Measurements from ENCODE around the gene CDKL1.

Gene CDKL1

DNA sequence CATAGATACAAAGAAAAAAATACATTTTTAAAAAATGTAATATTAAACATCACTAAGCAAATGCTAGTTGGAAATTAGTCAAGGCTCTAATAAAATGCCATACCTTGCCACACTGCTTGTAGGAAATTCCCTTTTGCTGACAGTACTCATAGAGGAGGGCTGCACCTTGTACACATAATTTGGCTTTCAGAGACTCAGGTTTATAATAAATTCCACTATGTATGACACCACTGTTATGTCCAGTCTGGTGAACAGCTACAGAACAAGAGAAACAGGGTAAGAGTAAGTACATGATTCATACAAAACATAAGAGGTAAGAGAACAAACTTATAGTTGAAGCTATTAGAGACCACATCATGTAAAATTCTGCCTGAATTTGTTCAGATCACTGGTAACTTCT lies 94.8 kb downstream of the CDKL1 start:
- H3K9me3 ChIP-seq (ENCODE audit: severe bottlenecking) = no peaks in the 10 kb centered on the region
- no peak for DNase-seq
- no peaks in the 10 kb centered on the region for H3K27me3 ChIP-seq (ENCODE audit: insufficient read depth, low read depth, severe bottlenecking)
- H3K27ac ChIP-seq = no peak overlapping the region
- no peak overlapping the region for H3K4me3 ChIP-seq (ENCODE audit: low read depth, low read length)
- H3K36me3 ChIP-seq = peaks cover 40% of the 10 kb centered on the region
- TF ChIP-seq, protein P1, sequence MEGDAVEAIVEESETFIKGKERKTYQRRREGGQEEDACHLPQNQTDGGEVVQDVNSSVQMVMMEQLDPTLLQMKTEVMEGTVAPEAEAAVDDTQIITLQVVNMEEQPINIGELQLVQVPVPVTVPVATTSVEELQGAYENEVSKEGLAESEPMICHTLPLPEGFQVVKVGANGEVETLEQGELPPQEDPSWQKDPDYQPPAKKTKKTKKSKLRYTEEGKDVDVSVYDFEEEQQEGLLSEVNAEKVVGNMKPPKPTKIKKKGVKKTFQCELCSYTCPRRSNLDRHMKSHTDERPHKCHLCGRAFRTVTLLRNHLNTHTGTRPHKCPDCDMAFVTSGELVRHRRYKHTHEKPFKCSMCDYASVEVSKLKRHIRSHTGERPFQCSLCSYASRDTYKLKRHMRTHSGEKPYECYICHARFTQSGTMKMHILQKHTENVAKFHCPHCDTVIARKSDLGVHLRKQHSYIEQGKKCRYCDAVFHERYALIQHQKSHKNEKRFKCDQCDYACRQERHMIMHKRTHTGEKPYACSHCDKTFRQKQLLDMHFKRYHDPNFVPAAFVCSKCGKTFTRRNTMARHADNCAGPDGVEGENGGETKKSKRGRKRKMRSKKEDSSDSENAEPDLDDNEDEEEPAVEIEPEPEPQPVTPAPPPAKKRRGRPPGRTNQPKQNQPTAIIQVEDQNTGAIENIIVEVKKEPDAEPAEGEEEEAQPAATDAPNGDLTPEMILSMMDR (IDR thresholded peaks at IDR 0.05; ENCODE audit: low read depth, low read length) = no peak

DNA sequence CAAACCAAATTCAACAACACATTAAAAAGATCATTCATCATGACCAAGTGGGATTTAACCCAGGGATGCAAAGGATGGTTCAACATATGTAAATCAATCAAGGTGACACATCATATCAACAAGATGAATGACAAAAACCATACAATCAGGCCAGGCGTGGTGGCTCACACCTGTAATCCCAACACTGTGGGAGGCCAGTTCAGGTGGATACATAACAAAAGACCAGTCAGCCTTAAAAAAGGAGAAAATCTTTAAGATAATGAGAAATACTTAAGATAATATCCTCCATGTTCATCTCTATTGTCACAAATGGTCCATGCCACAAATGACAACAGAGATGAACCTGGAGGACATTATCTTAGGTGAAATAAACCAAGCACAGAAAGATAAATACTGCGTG lies 97.1 kb downstream of the CDKL1 start:
- no peaks in the 10 kb centered on the region for H3K27me3 ChIP-seq (ENCODE audit: insufficient read depth, low read depth, severe bottlenecking)
- no peaks in the 10 kb centered on the region for H3K9me3 ChIP-seq (ENCODE audit: severe bottlenecking)
- H3K4me3 ChIP-seq (ENCODE audit: low read depth, low read length) = no peak overlapping the region
- H3K27ac ChIP-seq = no peak overlapping the region
- no peak for DNase-seq
- TF ChIP-seq, protein P1 (IDR thresholded peaks at IDR 0.05; ENCODE audit: low read depth, low read length) = no peak
- peaks cover 42% of the 10 kb centered on the region for H3K36me3 ChIP-seq

DNA sequence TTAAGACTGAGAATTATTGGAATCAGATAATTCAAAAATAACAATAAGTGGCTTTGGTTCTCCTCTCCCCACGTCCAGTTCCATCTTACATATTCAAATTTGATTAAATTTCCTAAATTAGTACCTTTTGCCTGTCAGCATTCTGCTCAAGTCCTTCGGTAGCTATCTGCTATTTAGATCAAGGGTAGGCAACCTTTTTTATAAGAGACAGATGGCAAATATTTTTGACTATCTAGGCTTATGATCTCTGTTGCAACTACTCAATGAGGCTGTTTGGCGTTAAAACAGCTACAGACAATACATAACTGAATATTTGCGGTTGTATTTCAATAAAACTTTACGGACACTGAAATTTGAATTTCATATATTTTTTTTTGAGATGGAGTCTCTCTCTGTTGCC lies 106.4 kb downstream of the CDKL1 start:
- no peak for DNase-seq
- H3K27me3 ChIP-seq (ENCODE audit: insufficient read depth, low read depth, severe bottlenecking) = no peaks in the 10 kb centered on the region

DNA sequence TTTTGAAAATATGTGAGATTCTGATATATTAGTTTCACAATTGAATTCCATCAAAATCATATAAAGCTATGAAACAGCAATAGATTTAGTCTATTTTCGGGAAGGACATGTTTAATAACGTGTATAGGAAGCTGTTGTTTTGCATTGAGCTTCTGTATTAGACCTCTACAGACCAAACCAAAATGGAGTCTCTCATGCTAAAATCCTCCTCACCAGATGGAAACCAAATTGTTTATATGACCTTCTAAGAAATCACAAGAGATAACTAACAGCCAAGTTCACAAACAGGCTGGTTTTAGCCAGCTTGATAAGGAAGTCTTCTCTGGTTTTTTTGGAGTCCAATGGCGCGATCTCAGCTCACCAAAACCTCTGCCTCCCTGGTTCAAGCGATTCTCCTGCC lies 108.5 kb downstream of the CDKL1 start:
- Histone ChIP-seq H3K27ac (no peak overlapping the region), H3K36me3 (peaks cover 41% of the 10 kb centered on the region), H3K4me3 (ENCODE audit: low read depth, low read length) (no peak overlapping the region), H3K27me3 (ENCODE audit: insufficient read depth, low read depth, severe bottlenecking) (no peaks in the 10 kb centered on the region), H3K9me3 (ENCODE audit: severe bottlenecking) (no peaks in the 10 kb centered on the region)
- DNase-seq = no peak
- TF ChIP-seq, protein P1 (IDR thresholded peaks at IDR 0.05; ENCODE audit: low read depth, low read length) = no peak

More for the DNA sequence above, 106.4 kb downstream of the CDKL1 start:
- Histone ChIP-seq H3K9me3 (ENCODE audit: severe bottlenecking) (no peaks in the 10 kb centered on the region), H3K4me3 (ENCODE audit: low read depth, low read length) (no peak overlapping the region), H3K36me3 (peaks cover 46% of the 10 kb centered on the region), H3K27ac (peak overlapping the region; percentile 34)
- TF ChIP-seq, protein P1 (IDR thresholded peaks at IDR 0.05; ENCODE audit: low read depth, low read length) = no peak

DNA sequence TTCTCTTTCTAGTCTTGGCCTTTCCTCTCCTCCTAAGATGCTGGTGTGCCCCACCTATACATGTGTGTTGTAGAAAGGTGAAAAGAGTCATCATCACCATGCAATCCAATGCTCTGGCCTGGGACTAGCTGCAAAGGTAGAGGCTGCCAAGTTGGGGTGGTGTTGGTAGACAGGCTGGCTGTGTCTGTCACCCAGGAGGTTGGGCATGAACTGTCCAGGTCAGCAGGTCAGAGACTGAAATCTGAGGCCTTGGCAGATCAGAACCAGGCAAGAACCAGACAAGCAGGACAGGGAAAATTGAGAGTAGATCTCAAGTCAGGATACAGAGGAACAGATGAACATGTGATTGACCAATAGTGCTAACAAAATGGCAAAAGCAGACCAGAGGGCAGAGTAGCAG lies 110.8 kb downstream of the CDKL1 start:
- Histone ChIP-seq H3K27ac (no peak overlapping the region), H3K27me3 (ENCODE audit: insufficient read depth, low read depth, severe bottlenecking) (no peaks in the 10 kb centered on the region), H3K36me3 (peaks cover 41% of the 10 kb centered on the region), H3K9me3 (ENCODE audit: severe bottlenecking) (no peaks in the 10 kb centered on the region), H3K4me3 (ENCODE audit: low read depth, low read length) (no peak overlapping the region)
- DNase-seq = no peak
- TF ChIP-seq, protein P1 (IDR thresholded peaks at IDR 0.05; ENCODE audit: low read depth, low read length) = no peak

Data from WERI-Rb-1 (cell line).